NT2/D1 (cell line): ENCODE results near the gene FAM98C.

Experiments
- SUZ12 ChIP-seq: IDR thresholded peaks from 2 replicates; pipeline ENCODE4 v1.6.1; 2011; ENCODE audit not compliant: insufficient read length, insufficient read depth; ENCODE audit errors: extremely low read depth
- YY1 ChIP-seq: IDR thresholded peaks from 2 replicates; pipeline ENCODE4 v1.6.1; 2011; ENCODE audit not compliant: insufficient read length, insufficient read depth
- ZNF274 ChIP-seq: IDR thresholded peaks from 2 replicates; pipeline ENCODE4 v1.6.1; 2011; ENCODE audit warnings: mild to moderate bottlenecking, low read depth, low read length

DNA sequence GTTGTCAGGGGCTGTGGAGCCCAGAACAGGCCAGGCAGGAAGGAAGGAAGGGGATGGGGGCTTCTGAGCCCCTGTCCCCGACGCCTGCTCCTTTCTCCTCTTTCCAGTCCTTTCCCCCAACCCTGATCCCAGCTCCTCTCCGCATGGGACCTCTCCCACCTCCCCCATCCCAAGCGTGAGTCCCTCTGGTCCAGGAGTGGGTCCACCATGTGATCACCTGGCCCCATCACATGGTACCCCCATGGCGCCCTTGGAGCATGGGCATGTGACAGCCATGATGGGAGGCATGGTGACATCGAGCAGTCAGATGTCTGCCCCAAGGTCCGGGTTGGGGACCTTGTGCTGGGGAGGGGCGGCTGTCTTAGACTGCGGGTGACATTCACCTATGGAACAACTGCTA is 39.8 kb downstream of the FAM98C start:
- TF ChIP-seq ZNF274 (no peak), YY1 (no peak), SUZ12 (no peak)
